ENCODE results near the gene PTCSC3.

DNA sequence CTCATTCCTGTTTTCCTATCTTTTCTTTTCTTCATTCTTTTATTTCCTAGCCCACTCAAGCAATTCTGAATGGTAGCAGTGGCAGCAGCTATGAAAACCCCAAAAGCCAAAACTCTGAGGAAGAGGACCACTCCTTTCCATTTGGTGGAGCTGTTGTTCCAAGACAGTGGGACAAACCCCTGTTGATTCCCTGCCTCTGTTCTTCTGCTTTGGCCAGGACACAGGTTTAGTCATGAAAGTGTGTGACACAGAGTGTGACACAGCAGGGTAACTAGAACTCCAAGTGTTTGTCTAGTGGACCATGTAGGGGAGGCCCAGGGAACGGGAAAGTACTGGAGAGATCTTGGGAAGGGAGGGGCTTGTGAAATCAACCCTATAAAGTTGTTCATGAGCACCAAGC, 71.1 kb downstream of the PTCSC3 start:
- TF ChIP-seq, protein P1, sequence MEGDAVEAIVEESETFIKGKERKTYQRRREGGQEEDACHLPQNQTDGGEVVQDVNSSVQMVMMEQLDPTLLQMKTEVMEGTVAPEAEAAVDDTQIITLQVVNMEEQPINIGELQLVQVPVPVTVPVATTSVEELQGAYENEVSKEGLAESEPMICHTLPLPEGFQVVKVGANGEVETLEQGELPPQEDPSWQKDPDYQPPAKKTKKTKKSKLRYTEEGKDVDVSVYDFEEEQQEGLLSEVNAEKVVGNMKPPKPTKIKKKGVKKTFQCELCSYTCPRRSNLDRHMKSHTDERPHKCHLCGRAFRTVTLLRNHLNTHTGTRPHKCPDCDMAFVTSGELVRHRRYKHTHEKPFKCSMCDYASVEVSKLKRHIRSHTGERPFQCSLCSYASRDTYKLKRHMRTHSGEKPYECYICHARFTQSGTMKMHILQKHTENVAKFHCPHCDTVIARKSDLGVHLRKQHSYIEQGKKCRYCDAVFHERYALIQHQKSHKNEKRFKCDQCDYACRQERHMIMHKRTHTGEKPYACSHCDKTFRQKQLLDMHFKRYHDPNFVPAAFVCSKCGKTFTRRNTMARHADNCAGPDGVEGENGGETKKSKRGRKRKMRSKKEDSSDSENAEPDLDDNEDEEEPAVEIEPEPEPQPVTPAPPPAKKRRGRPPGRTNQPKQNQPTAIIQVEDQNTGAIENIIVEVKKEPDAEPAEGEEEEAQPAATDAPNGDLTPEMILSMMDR (IDR thresholded peaks at IDR 0.05) = no peak
- no peak for TF ChIP-seq POLR2AphosphoS5 (IDR thresholded peaks at IDR 0.05)
- no peak for TF ChIP-seq EP300 (IDR thresholded peaks at IDR 0.05)
- TF ChIP-seq POLR2A (IDR thresholded peaks at IDR 0.05) = no peak

Measured in gastroesophageal sphincter (tissue), 3 donors.